Midbrain (tissue), 1 donor: ENCODE data around the gene TBC1D5.

Experiments used
- DNase-seq: peaks from one replicate; lab custom pipeline; 2025; lab: John Stamatoyannopoulos, UW

The TBC1D5 gene

GRCh38 chr3:17231537-17232261, 510.7 kb downstream of the TBC1D5 start:
- DNase-seq = no peak

GRCh38 chr3:17227472-17227871, 515.0 kb downstream of the TBC1D5 start:
- no peak for DNase-seq

- DNase-seq = no peak
Measured at GRCh38 chr3:17221529-17221928, 520.9 kb downstream of the TBC1D5 start.

- no peak for DNase-seq
Measured at GRCh38 chr3:17219593-17219992, 522.8 kb downstream of the TBC1D5 start.

GRCh38 chr3:17218587-17218986, 523.8 kb downstream of the TBC1D5 start:
- no peak for DNase-seq

GRCh38 chr3:17217588-17217987, 524.8 kb downstream of the TBC1D5 start:
- DNase-seq = no peak

- DNase-seq = no peak
Measured at GRCh38 chr3:17213102-17213501, 529.3 kb downstream of the TBC1D5 start.

GRCh38 chr3:17207979-17208378, 534.5 kb downstream of the TBC1D5 start:
- no peak for DNase-seq

- DNase-seq = no peak
Measured at GRCh38 chr3:17207019-17207418, 535.4 kb downstream of the TBC1D5 start.

- no peak for DNase-seq
Measured at GRCh38 chr3:17204049-17204650, 538.3 kb downstream of the TBC1D5 start.

- DNase-seq = no peak
Measured at GRCh38 chr3:17201538-17201937, 540.9 kb downstream of the TBC1D5 start.

- peak; percentile 59 for DNase-seq
Measured at GRCh38 chr3:17195856-17196604, 546.4 kb downstream of the TBC1D5 start.

GRCh38 chr3:17195192-17195611, 547.2 kb downstream of the TBC1D5 start:
- DNase-seq = peak; percentile 79

GRCh38 chr3:17194116-17194515, 548.3 kb downstream of the TBC1D5 start:
- no peak for DNase-seq

GRCh38 chr3:17192995-17193394, 549.4 kb downstream of the TBC1D5 start:
- DNase-seq = no peak

- DNase-seq = peak; percentile 27
Measured at GRCh38 chr3:17190353-17191078, 551.9 kb downstream of the TBC1D5 start.

GRCh38 chr3:17188378-17188777, 554.1 kb downstream of the TBC1D5 start:
- DNase-seq = no peak

- DNase-seq = no peak
Measured at GRCh38 chr3:17187589-17188184, 554.7 kb downstream of the TBC1D5 start.

GRCh38 chr3:17183951-17184550, 558.4 kb downstream of the TBC1D5 start:
- no peak for DNase-seq

- DNase-seq = no peak
Measured at GRCh38 chr3:17182166-17182565, 560.3 kb downstream of the TBC1D5 start.

- DNase-seq = no peak
Measured at GRCh38 chr3:17181413-17181907, 561.0 kb downstream of the TBC1D5 start.
